Measurements from ENCODE around the gene UBLCP1.
"Not testable (repeated sequence)": the region's sequence is repeated elsewhere in the genome, so short reads cannot be mapped to it uniquely, and the experiment has no call there.

The UBLCP1 gene

DNA sequence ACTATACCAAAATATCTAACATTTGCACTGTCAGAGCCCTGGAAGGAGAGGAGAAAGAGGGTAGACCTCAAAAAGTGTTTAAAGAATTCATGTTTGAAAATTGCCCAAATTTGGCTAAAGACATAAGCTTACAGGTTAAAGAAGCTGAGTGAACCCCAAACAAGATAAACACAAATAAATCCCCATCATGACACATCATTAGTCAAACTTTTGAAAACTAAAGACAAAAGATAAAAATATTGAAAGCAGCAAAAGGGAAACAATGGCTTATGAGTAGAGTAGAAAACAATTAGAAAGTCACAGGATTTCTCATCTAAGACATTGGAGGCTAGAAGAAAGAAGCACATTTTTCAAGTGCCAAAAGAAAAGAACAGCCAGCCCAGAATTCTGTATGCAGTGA, 6.1 kb upstream of the UBLCP1 start:
- no peak for DNase-seq

DNA sequence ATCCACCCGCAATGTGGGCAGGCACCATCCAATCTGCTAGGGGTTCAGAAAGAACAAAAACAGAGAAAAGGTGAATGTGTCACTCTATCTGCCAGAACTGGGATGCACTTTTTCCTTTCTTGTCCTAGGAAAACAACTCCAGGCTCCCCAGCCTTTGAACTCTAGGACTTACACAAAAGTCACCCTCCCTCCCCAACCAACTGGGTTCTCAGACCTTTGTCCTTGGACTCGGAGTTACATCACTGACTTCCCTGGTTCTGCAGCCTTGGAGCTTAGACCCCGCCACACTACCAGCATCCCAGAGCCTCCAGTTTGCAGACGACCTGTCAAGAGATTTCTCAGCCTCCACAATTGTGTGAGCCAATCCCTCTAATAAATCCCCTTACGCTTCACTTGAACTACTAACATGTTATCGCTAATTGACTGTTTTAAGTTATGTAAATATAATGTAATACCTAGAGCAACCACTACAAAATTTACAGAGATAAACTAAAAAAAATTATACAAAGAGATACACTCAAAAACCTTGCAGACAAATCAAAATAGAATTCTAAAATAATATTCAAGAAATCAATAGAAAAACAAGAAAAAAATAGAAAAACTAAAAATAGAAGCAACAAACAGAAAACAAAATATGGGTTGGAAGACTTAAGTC, 5.3 kb upstream of the UBLCP1 start:
- no peak for DNase-seq

DNA sequence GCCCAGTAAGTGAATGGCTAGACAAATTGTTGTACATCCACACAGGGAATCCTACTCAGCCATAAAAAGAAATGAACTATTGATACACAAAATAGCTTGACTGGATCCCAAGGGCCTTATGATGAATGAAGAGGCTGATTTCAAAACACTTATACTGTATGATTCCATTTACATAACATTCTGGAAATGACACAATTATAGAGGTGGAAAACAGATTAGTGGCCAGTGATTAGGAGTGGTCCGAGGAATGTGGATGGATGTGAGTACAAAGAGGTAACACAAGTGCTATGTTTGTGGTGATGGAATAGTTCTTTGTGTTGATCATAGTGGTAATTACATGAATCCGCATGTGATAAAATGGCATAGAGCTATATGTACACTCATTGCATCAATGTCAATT, 4.7 kb upstream of the UBLCP1 start:
- no peak for DNase-seq

DNA sequence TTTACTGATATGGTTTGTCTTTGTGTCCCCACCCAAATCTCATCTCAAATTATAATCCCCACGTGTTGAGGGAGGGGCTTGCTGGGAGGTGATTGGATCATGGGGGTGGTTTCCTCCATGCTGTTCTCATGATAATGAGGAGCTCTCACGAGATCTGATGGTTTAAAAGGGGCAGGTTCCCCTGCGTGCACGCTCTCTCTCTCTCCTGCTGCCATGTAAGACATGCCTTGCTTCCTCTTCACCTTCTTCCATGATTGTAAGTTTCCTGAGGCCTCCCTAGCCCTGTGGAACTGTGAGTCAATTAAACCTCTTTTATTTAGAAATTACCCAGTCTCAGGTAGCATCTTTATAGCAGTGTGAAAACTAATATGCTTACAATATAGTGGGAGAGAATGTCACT, 2.9 kb upstream of the UBLCP1 start:
- DNase-seq, result not testable (repeated sequence)

DNA sequence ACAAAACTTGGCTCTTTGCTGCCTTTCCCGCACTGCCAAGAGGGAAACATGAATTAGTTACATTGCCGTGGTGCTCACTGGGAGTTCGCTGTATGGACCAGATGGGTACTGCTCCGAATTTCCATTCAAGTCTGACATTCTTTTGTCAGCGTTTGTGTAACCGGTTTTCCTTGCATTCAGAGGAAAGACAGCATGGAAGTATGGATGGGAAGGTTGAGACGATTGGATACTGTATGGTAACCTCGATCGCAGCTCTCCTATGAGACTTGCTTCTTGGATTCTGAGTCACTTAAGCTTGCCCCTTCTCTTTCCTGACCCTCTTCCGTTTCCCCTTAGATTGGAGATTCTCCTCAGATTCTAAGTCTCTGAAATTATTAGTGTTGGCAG, 625 bp upstream of the UBLCP1 start:
- no peak for DNase-seq

DNA sequence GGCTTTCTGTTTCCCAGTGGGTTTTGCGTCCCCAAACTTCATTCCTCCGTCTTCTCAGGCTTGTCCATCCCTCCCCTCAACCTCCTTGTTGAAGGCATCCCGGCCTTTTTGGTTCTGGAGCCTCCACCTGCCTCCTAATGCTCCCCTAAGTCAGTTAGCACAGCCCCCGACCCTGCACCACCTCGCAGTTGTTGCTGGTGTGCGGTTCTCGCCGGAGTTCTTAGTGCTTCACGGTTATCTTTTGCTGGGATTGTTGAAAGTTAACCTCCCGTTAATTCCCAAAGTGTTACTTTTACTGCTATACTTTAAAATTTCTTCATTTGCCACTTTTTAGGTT, 447 bp downstream of the UBLCP1 start:
- peak in 1 of 2 donors; percentile 11 for DNase-seq

DNA sequence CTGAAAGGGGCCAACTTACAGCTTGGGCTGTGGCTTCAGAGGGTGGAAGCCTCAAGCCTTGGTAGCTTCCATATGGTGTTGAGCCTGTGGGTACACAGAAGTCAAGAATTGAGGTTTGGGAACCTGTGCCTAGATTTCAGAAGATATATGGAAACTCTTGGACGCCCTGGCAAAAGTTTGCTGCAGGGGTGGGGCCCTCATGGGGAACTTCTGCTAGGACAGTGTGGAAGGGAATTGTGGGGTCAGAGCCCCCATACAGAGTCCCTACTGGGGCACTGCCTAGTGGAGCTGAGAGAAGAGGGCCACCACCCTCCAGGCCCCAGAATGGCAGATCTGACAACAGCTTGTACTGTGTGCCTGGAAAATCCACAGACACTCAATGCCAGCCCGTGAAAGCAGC, 3.7 kb downstream of the UBLCP1 start:
- not testable (repeated sequence) for DNase-seq

DNA sequence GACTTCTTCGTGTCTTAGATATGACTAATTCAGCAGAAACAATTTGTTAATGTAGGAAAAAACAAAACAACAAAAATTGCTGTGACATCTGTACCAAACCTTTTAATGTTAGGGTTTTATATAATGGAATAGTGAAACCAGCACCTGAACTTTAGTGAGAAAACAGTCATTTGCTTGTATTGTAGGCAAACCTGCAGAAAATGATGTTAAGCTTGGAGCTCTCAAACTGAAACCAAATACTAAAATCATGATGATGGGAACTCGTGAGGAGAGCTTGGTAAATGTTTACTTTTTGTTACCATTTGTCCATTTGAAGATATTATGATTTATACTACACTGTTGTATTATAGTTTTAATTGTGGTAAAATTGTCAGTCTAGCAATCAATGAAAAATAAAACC, 6.6 kb downstream of the UBLCP1 start:
- DNase-seq, result no peak

DNA sequence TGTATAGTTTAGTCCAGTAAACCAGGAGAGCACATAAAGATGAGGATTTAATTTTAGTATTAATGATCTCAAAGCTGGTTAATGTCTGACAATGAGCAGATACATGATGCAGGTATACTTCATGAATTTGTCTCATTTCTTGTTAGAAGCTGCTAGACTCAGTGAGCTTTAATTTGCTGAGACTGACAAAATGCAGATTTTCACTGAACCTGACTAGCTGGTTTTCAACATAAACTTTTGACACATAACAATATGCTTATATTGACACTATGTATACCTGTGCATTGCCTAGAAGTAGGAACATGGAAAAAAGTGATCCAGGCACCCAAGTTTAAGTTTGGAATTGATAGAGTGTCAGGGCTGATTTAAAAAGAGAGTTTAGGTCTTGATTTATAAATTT, 10.8 kb downstream of the UBLCP1 start:
- DNase-seq, result no peak

DNA sequence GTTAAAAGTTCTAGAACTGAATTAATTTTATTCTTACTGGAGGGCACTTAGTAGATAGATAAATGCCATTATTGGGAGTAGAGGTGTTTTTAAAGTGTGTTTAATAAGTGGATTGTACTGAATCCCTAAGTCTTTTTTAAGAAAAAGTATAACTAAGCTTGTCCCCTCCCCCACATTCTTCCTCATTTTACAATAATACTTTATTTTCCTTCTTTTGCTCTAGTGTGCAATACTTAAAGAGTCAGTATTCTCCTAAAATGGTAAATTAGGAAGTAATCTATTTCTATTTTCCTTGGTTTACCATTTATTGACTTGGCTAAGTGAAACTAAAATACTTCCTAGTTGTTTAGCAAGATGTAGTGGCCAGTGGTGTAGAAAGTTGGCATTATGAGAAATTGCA, 11.6 kb downstream of the UBLCP1 start:
- no peak for DNase-seq

DNA sequence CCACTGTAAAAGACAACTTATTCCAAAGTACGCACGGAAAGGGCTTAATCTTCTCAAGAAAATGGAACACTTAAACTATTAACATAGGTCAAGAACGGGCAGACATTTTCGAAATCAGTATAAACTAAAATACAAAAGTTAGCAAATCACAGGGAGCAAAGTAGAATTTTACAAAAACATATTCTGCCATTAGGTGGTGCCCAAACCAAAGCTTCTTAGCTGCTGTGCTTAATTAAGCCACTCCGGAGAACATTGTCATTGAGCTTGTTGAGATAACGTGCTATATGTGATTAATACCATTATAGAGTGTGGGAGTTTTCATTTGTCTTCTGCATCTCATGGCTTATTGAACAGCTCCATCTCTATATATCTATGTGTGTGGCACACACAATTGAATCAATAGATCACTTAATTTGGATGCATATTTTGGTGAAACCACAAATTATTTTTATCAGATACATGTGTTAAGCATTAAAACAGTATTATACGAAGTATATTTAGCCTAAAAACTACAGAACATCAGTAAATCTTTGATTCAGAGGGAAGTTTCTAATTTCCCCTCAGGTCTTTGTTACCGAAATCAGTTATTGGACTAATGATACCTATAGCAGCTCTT, 23.4 kb downstream of the UBLCP1 start:
- no peak for DNase-seq

DNA sequence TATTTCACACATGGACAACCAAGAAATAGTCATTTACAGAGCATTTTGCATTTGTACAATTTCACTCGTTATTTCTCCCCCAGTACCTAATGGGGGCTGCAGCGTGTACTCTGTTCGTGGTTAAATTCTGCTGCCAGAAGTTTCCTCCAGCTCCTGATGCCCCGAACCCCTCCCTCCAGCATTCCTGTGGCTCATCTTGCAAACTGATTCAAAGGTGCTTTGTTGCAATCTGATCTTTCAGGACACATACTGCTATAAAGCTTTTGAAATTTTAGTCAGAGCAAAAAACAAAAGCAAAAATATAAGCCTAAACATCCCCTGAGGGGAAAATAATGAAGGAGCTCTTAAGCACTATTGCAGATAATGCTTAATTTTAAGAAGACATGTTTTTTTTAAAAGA, 27.7 kb downstream of the UBLCP1 start:
- no peak for DNase-seq

DNA sequence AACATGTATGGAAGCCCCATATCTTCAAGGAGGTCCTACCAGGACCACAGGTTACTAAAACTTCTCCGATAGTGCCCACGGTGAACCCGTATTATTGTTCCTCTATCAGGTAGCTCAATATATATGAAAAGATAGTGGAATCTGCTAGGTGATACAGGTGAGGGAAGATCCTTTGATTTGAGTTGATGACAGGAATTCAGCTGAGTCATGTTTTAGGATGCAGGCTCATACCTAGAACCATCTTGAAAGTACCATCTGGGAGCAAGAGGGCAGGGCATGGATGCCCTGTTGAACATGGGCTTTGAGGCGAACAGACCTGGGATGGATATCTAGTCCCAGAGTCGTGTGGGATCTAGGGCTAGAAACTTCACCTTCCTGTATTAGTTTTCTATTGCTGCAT, 31.8 kb downstream of the UBLCP1 start:
- no peak for DNase-seq

DNA sequence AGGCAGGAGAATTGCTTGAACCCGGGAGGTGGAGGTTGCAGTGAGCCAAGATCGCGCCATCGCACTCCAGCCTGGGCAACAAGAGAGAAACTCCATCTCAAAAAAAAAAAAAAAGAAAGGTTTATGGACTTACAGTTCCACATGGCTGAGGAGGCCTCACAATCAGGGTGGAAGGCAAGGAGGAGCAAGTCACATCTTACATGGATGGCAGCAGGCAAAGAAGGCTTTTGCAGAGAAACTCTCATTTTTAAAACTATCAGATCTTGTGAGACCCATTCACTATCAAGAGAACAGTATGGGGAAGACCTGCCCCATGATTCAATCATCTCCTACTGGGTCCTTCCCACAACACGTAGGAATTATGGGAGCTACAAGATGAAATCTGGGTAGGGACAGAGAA, 34.2 kb downstream of the UBLCP1 start:
- not testable (repeated sequence) for DNase-seq

DNA sequence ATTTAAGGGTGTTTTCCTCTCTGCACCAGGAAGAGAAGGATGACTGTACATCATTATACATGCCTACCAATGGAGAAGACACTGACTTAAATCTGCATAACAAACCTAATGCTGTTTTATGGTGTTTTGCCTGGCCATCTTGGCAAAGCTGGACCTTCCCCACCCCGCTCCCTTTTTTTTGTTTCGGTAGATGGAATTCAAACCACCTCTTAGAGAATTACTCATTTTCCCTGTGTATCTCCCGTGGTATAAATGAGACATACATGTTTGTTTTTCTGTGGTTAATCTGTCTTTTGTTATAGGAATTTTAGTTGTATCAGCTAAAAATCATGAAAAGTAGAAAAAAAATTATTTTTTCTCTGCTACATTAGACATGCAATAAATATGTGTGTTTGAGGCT, 38.4 kb downstream of the UBLCP1 start:
- DNase-seq, result no peak

DNA sequence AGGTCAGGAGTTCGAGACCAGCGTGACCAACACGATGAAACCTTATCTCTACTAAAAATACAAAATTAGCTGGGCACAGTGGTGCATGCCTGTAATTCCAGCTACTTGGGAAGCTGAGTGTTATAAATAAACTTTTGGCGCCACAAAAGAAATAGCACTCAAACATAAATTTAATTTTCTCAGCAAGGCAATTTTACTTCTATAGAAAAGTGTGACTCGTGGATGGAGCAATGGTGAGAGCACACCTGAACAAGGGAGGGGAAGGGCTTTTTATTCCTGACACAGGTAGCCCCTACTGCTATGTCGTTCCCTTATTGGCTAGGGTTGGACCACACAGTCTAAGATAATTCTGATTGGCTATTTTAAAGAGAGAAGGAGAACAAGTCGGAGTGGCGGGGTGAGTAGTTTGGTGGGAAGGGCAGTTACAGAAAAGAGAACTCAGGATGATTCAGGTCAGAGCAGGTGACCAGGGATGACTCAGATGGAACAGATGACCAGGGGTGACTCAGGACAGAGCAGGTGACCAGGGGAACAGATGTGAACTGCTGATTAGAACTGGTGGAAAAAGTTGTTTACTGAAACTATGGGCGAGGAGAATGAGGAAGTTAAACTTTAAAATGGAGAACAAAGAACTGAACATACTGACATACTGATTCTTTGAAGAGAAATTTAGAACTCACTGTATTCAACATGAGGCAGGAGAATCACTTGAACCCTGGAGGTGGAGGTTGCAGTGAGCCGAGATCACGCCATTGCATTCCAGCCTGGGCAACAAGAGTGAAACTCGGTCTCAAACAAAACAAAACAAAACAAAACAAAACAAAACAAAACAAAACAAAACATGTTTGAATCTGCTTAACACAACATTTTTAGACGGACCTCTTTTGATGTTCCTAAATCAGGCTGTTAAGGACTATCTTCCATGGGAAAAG, 39.1 kb downstream of the UBLCP1 start:
- DNase-seq, result not testable (repeated sequence)

DNA sequence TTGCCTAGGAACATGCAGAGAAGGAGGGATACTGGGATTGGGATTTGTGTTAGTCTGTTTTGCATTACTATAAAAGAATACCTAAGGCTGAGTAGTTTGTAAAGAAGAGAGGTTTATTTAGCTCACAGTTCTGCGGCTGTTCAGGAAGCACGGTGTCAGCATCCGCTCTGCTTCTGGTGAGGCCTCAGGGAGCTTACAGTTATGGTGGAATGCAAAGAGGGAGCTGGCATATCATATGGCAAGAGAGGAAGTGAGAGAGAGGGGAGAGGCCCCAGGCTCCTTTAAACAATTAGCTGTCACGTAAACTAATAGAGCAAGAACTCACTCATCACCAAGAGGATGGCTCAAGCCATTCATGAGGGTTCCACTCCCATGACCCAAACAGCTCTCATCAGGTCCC, 40.2 kb downstream of the UBLCP1 start:
- no peak for DNase-seq

DNA sequence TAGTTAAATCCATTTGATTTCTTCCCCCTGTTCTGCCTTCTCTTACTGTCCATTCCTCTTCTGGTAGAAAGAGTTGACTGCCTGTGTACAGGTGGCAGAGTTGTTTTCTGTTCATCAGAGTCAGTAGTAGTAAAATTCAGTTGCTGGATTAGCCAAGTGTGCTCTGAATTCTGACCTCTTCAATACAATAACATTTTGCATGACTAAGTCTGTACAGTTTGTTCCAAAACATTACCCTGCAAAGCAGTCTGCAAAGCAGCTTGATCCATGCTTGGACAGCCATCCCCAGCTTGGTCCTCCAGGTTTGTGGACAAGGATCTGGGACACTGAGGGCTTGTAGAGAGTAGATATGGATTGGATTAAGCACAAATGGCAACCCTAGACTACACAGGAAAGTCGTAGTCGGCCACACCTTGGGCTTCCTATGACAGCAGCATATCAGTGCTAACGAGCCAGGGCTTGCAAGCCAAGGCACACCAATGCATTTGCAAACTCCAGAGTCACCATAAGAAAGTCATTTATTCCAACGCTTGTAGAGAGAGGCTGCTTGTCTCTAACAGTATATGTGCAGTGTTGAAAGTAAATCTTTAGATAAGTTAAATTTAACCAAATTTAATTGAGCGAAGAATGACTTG, 42.0 kb downstream of the UBLCP1 start:
- DNase-seq, result no peak

DNA sequence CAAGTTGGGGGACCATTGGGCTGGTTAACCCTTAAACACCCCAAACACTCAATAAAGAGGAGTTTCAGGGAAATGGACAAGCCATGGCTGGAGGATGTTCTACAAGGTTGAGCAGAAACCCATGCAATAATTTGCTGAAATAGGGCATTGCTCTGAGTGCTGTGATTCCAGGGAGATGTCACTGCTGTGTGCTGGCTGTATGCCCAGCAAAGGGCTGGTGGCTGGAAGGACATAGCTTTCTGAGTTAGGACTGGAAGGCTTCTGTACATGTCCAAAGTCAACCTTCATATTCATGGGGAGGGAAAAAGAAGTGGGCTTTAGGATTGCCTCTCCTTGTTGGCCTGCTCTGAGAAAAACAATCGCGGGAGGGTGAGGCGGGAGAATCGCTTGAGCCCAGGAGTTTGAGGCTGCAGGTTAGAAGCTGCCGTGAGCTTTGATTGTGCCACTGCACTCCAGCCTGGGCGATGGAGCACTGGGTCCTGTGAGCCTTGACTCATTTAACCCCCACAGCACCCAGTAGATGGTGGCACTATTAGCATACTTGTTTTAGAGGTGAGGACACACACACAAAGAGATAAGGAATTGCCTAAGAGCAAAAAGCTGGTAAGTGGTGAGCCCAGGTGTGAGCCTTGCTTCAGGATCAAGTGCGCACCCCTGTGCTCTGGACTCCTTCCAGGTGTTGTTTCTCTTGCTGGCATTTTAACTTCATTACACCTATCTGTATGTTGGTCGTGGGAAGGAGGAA, 46.8 kb downstream of the UBLCP1 start:
- no peak for DNase-seq

DNA sequence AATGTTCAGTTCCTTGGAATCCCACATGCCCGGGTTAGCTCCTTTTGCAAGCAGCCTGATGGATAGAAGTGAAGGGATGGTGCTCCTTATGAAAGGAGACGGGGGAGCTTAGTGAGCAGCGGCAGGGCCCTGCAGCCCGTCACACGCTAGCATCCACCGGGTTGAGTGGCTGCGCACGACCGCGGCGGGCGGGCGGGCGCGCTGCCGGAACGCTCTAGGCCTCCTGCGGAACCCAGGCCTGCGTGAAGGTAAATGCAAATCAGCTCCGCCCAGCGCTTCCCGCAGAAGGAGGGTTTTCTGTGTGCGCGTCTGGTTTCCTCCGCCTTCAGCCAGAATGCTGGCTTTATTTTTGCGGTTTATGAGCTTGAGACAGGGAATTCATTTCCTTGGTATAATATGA, 47.4 kb downstream of the UBLCP1 start:
- DNase-seq, result peak in 1 of 2 donors; percentile 49

DNA sequence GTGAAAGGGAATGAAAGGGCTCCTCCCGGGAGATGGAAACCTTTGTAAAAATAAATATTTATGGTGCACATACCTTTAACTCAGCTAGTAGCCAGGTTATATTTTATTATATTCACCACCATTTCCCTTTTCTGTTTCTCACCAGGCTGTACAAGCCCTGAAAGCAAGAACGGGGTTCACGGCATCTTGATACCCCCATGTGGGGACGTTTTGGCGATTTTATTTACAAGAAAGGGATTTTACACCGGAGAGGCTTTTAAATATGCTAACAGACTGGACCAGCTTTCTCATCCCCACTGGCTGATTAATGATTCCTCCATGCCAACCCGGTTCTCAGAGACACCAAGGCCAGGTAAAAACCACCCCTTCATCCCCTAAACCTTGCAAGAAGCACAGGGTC, 48.0 kb downstream of the UBLCP1 start:
- no peak for DNase-seq

DNA sequence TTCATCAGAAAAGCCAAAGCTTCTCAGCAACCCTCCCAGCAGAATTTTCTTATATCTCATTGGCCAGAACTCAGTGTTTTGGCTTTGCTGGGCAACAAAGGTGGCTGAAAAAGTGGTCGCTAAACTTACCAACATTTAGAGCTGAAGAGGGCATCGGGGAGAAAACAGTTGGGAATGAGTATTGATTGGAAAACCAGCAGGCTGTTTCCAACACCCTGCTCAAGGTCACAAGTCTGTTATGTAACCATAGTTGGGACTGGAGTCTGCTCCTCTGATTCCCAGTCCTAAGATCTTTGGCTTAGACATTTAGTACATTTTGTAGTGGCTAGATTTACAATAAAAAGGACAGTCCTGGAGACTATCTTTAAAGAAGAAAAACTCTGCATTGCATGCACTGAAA, 50.1 kb downstream of the UBLCP1 start:
- DNase-seq, result no peak

Measured in stimulated activated CD4-positive, alpha-beta T cell treated with anti-CD3 and anti-CD28 coated beads, Interleukin-2, amount 100 ng/mL, for 24 hours (primary cell).